ENCODE results near the gene KAZN.

Gene KAZN

GRCh38 chr1:15080328-15081007, 482.0 kb downstream of the KAZN start:
- H3K27ac ChIP-seq (ENCODE audit: low read depth, low read length), result no peak overlapping the region
- H2AFZ ChIP-seq (ENCODE audit: low read length, unreplicated experiment), result no peak overlapping the region
- no peaks in the 10 kb centered on the region for H3K4me1 ChIP-seq (ENCODE audit: control insufficient read depth, insufficient read depth, low read length, unreplicated experiment)
- H3K27me3 ChIP-seq (ENCODE audit: insufficient read depth, low read length), result no peaks in the 10 kb centered on the region
- H3K79me2 ChIP-seq (ENCODE audit: control insufficient read depth, insufficient read depth, low read length, unreplicated experiment), result no peaks in the 10 kb centered on the region
- H3K4me3 ChIP-seq (ENCODE audit: low read depth, low read length), result no peak overlapping the region
- no peaks in the 10 kb centered on the region for H3K36me3 ChIP-seq (ENCODE audit: insufficient read depth, low read length)

GRCh38 chr1:15081102-15081501, 482.6 kb downstream of the KAZN start:
- H3K4me3 ChIP-seq (ENCODE audit: low read depth, low read length), result no peak overlapping the region
- no peak overlapping the region for H2AFZ ChIP-seq (ENCODE audit: low read length, unreplicated experiment)
- H3K79me2 ChIP-seq (ENCODE audit: control insufficient read depth, insufficient read depth, low read length, unreplicated experiment), result no peaks in the 10 kb centered on the region
- H3K27ac ChIP-seq (ENCODE audit: low read depth, low read length), result no peak overlapping the region
- H3K36me3 ChIP-seq (ENCODE audit: insufficient read depth, low read length), result no peaks in the 10 kb centered on the region
- no peaks in the 10 kb centered on the region for H3K4me1 ChIP-seq (ENCODE audit: control insufficient read depth, insufficient read depth, low read length, unreplicated experiment)
- no peaks in the 10 kb centered on the region for H3K27me3 ChIP-seq (ENCODE audit: insufficient read depth, low read length)

- Histone ChIP-seq H3K36me3 (ENCODE audit: insufficient read depth, low read length) (no peaks in the 10 kb centered on the region), H2AFZ (ENCODE audit: low read length, unreplicated experiment) (no peak overlapping the region), H3K27me3 (ENCODE audit: insufficient read depth, low read length) (no peaks in the 10 kb centered on the region), H3K79me2 (ENCODE audit: control insufficient read depth, insufficient read depth, low read length, unreplicated experiment) (no peaks in the 10 kb centered on the region), H3K4me3 (ENCODE audit: low read depth, low read length) (no peak overlapping the region), H3K4me1 (ENCODE audit: control insufficient read depth, insufficient read depth, low read length, unreplicated experiment) (no peaks in the 10 kb centered on the region), H3K27ac (ENCODE audit: low read depth, low read length) (no peak overlapping the region)
These were observed 485.1 kb downstream of the KAZN start for GRCh38 chr1:15083578-15083977.

GRCh38 chr1:15088281-15088971, 489.9 kb downstream of the KAZN start:
- H3K4me1 ChIP-seq (ENCODE audit: control insufficient read depth, insufficient read depth, low read length, unreplicated experiment), result no peaks in the 10 kb centered on the region
- H3K27me3 ChIP-seq (ENCODE audit: insufficient read depth, low read length), result no peaks in the 10 kb centered on the region
- H3K27ac ChIP-seq (ENCODE audit: low read depth, low read length), result no peak overlapping the region
- H2AFZ ChIP-seq (ENCODE audit: low read length, unreplicated experiment), result no peak overlapping the region
- H3K79me2 ChIP-seq (ENCODE audit: control insufficient read depth, insufficient read depth, low read length, unreplicated experiment), result no peaks in the 10 kb centered on the region
- no peaks in the 10 kb centered on the region for H3K36me3 ChIP-seq (ENCODE audit: insufficient read depth, low read length)
- no peak overlapping the region for H3K4me3 ChIP-seq (ENCODE audit: low read depth, low read length)

- H3K27me3 ChIP-seq (ENCODE audit: insufficient read depth, low read length), result no peaks in the 10 kb centered on the region
- H3K4me1 ChIP-seq (ENCODE audit: control insufficient read depth, insufficient read depth, low read length, unreplicated experiment), result no peaks in the 10 kb centered on the region
- no peaks in the 10 kb centered on the region for H3K79me2 ChIP-seq (ENCODE audit: control insufficient read depth, insufficient read depth, low read length, unreplicated experiment)
- no peak overlapping the region for H2AFZ ChIP-seq (ENCODE audit: low read length, unreplicated experiment)
- no peak overlapping the region for H3K4me3 ChIP-seq (ENCODE audit: low read depth, low read length)
- H3K27ac ChIP-seq (ENCODE audit: low read depth, low read length), result no peak overlapping the region
- no peaks in the 10 kb centered on the region for H3K36me3 ChIP-seq (ENCODE audit: insufficient read depth, low read length)
These were observed 490.9 kb downstream of the KAZN start for GRCh38 chr1:15089258-15089992.

- H3K27me3 ChIP-seq (ENCODE audit: insufficient read depth, low read length), result no peaks in the 10 kb centered on the region
- H3K4me1 ChIP-seq (ENCODE audit: control insufficient read depth, insufficient read depth, low read length, unreplicated experiment), result no peaks in the 10 kb centered on the region
- H3K27ac ChIP-seq (ENCODE audit: low read depth, low read length), result no peak overlapping the region
- no peaks in the 10 kb centered on the region for H3K79me2 ChIP-seq (ENCODE audit: control insufficient read depth, insufficient read depth, low read length, unreplicated experiment)
- H2AFZ ChIP-seq (ENCODE audit: low read length, unreplicated experiment), result no peak overlapping the region
- no peak overlapping the region for H3K4me3 ChIP-seq (ENCODE audit: low read depth, low read length)
- H3K36me3 ChIP-seq (ENCODE audit: insufficient read depth, low read length), result no peaks in the 10 kb centered on the region
These were observed 491.9 kb downstream of the KAZN start for GRCh38 chr1:15090373-15090772.

GRCh38 chr1:15094056-15094455, 495.6 kb downstream of the KAZN start:
- Histone ChIP-seq H3K79me2 (ENCODE audit: control insufficient read depth, insufficient read depth, low read length, unreplicated experiment) (no peaks in the 10 kb centered on the region), H3K27me3 (ENCODE audit: insufficient read depth, low read length) (peaks cover 7% of the 10 kb centered on the region; the same call in 1 of the 2 replicates), H3K36me3 (ENCODE audit: insufficient read depth, low read length) (no peaks in the 10 kb centered on the region), H3K4me3 (ENCODE audit: low read depth, low read length) (no peak overlapping the region), H2AFZ (ENCODE audit: low read length, unreplicated experiment) (no peak overlapping the region), H3K27ac (ENCODE audit: low read depth, low read length) (no peak overlapping the region), H3K4me1 (ENCODE audit: control insufficient read depth, insufficient read depth, low read length, unreplicated experiment) (no peaks in the 10 kb centered on the region)

- Histone ChIP-seq H3K36me3 (ENCODE audit: insufficient read depth, low read length) (no peaks in the 10 kb centered on the region), H3K27me3 (ENCODE audit: insufficient read depth, low read length) (peaks cover 7% of the 10 kb centered on the region; the same call in 1 of the 2 replicates), H3K4me3 (ENCODE audit: low read depth, low read length) (no peak overlapping the region), H3K4me1 (ENCODE audit: control insufficient read depth, insufficient read depth, low read length, unreplicated experiment) (no peaks in the 10 kb centered on the region), H3K27ac (ENCODE audit: low read depth, low read length) (no peak overlapping the region), H2AFZ (ENCODE audit: low read length, unreplicated experiment) (no peak overlapping the region), H3K79me2 (ENCODE audit: control insufficient read depth, insufficient read depth, low read length, unreplicated experiment) (no peaks in the 10 kb centered on the region)
These were observed 496.4 kb downstream of the KAZN start for GRCh38 chr1:15094719-15095495.

GRCh38 chr1:15095496-15095875, 497.0 kb downstream of the KAZN start:
- H3K4me1 ChIP-seq (ENCODE audit: control insufficient read depth, insufficient read depth, low read length, unreplicated experiment), result no peaks in the 10 kb centered on the region

GRCh38 chr1:15096293-15096692, 497.8 kb downstream of the KAZN start:
- Histone ChIP-seq H3K27ac (ENCODE audit: low read depth, low read length) (no peak overlapping the region), H2AFZ (ENCODE audit: low read length, unreplicated experiment) (no peak overlapping the region), H3K27me3 (ENCODE audit: insufficient read depth, low read length) (peaks cover 13% of the 10 kb centered on the region; the same call in 1 of the 2 replicates), H3K4me3 (ENCODE audit: low read depth, low read length) (no peak overlapping the region), H3K36me3 (ENCODE audit: insufficient read depth, low read length) (no peaks in the 10 kb centered on the region), H3K4me1 (ENCODE audit: control insufficient read depth, insufficient read depth, low read length, unreplicated experiment) (no peaks in the 10 kb centered on the region), H3K79me2 (ENCODE audit: control insufficient read depth, insufficient read depth, low read length, unreplicated experiment) (no peaks in the 10 kb centered on the region)

More at GRCh38 chr1:15095496-15095875, 497.0 kb downstream of the KAZN start:
- no peak overlapping the region for H3K4me3 ChIP-seq (ENCODE audit: low read depth, low read length)
- no peak overlapping the region for H3K27ac ChIP-seq (ENCODE audit: low read depth, low read length)
- H2AFZ ChIP-seq (ENCODE audit: low read length, unreplicated experiment), result no peak overlapping the region
- no peaks in the 10 kb centered on the region for H3K79me2 ChIP-seq (ENCODE audit: control insufficient read depth, insufficient read depth, low read length, unreplicated experiment)
- H3K36me3 ChIP-seq (ENCODE audit: insufficient read depth, low read length), result no peaks in the 10 kb centered on the region
- peaks cover 7% of the 10 kb centered on the region; the same call in 1 of the 2 replicates for H3K27me3 ChIP-seq (ENCODE audit: insufficient read depth, low read length)

Data from ACC112 (cell line).